ENCODE results near the gene CAPN9.

GRCh38 chr1:230784163-230784562 lies 37.0 kb downstream of the CAPN9 start:
- no peak for TF ChIP-seq POLR2AphosphoS5 (IDR thresholded peaks at IDR 0.05; ENCODE audit: low read depth, low read length)
- TF ChIP-seq POLR2A (IDR thresholded peaks at IDR 0.05; ENCODE audit: low read depth, low read length) = no peak
- no peak for TF ChIP-seq TAF1 (IDR thresholded peaks at IDR 0.05; ENCODE audit: low read depth, low read length)

All from GM12891 (cell line).